HCT116 (cell line): Measurements from ENCODE around the gene MMP17. TPM values are rescaled to one million over a fixed set of nuclear protein-coding genes. Genes with fewer than 3 reads are reported as not detected.

Source experiments
- ATAC-seq: fragments of 200-7000 bp; cut with Tn5 transposase; 2 replicates; pipeline ENCODE4 v1.9.1; 2020; ENCODE audit warnings: mild to moderate bottlenecking, moderate library complexity
- BruUV-seq: library from RNA; stranded (reverse); fragments of 400-500 nt; replicated peaks from 2 replicates; lab custom pipeline; 2021; lab: Mats Ljungman, UMichigan
- CTCF ChIA-PET: fragments of 300-600 bp; sonication (Branson Sonifier 250); formaldehyde crosslinking; loops from one replicate; lab custom pipeline; 2021; ENCODE audit warnings: antibody characterized with exemption; lab: Charles Lee
- POLR2A ChIA-PET: fragments of 300-600, 350-600 bp; sonication (Branson Sonifier 250); formaldehyde crosslinking; loops from one replicate; lab custom pipeline; 2021; ENCODE audit warnings: antibody characterized with exemption; lab: Charles Lee
- RAD21 ChIA-PET, 2 experiments: fragments of 300-600 bp; sonication (Branson Sonifier 250); formaldehyde crosslinking; loops; one replicate each; lab custom pipeline; 2023; ENCODE audit warnings: low total read pairs in 2 of 2; ENCODE audit not compliant: uncharacterized antibody in 2 of 2, unreplicated experiment in 2 of 2, low non-redundant PET in 1 of 2; lab: Charles Lee
- DNase-seq: peaks from one replicate; pipeline ENCODE4 v3.0.0-alpha.2; 2010; ENCODE audit warnings: low read depth, low spot score
- H2AFZ ChIP-seq: fragments of 200-600 bp; shearing (Covaris generic), sonication (generic); 2 replicates; pipeline ENCODE4 v1.6.1; 2017; ENCODE audit warnings: low read depth, mixed run types, mixed read lengths, antibody characterized with exemption, low read length; ENCODE audit not compliant: poor library complexity, severe bottlenecking
- H3K27ac ChIP-seq: 2 replicates; pipeline ENCODE4 v1.5.1; 2012; ENCODE audit warnings: low read depth, low read length
- H3K27me3 ChIP-seq: fragments of 200-600 bp; sonication (generic); 2 replicates; pipeline ENCODE4 v1.6.1; 2016; ENCODE audit warnings: mixed run types, low read length, mixed read lengths; ENCODE audit not compliant: insufficient read depth
- H3K36me3 ChIP-seq, 2 experiments: fragments of 200-500 bp in 1 of 2; fragments of 200-600 bp in 1 of 2; sonication (Bioruptor generic) in 1 of 2; sonication (generic) in 1 of 2; 2 replicates each; pipeline versions ENCODE4 v1.5.1 to v1.6.1; 2014 to 2016; ENCODE audit warnings: low read length in 2 of 2, inconsistent platforms in 1 of 2, mixed read lengths in 1 of 2, mixed run types in 1 of 2; ENCODE audit not compliant: insufficient read depth in 2 of 2, control insufficient read depth in 1 of 2
- H3K4me1 ChIP-seq, 2 experiments: fragments of 200-600 bp in 1 of 2; sonication (generic) in 1 of 2; 2 replicates each; pipeline versions ENCODE4 v1.5.1 to v1.6.1; 2012 to 2017; ENCODE audit warnings: low read length in 2 of 2, inconsistent platforms in 1 of 2, mild to moderate bottlenecking in 1 of 2, mixed read lengths in 1 of 2, mixed run types in 1 of 2, moderate library complexity in 1 of 2; ENCODE audit not compliant: insufficient read depth in 2 of 2, control insufficient read depth in 1 of 2
- H3K4me2 ChIP-seq: fragments of 200-600 bp; sonication (generic); 2 replicates; pipeline ENCODE4 v1.6.1; 2017; ENCODE audit warnings: mixed run types, low read length, mixed read lengths
- H3K4me3 ChIP-seq, 2 experiments: fragments of 200-600 bp in 1 of 2; sonication (generic) in 1 of 2; replicated peaks in 1 of 2; 2 replicates each; pipeline ENCODE4 v1.5.1; 2011 to 2016; ENCODE audit warnings: low read length in 2 of 2, control low read depth in 1 of 2, low read depth in 1 of 2, mild to moderate bottlenecking in 1 of 2, mixed read lengths in 1 of 2, mixed run types in 1 of 2
- H3K79me2 ChIP-seq: fragments of 200-600 bp; sonication (generic); 2 replicates; pipeline ENCODE4 v1.6.1; 2017; ENCODE audit warnings: mild to moderate bottlenecking, mixed run types, low read length, moderate library complexity, mixed read lengths; ENCODE audit not compliant: insufficient read depth
- H3K9ac ChIP-seq: fragments of 200-600 bp; sonication (generic); 2 replicates; pipeline ENCODE4 v1.6.1; 2016; ENCODE audit warnings: low read length, mixed read lengths
- H3K9me2 ChIP-seq: fragments of 200-600 bp; sonication (generic), shearing (Covaris generic); 2 replicates; pipeline ENCODE4 v1.6.1; 2017; ENCODE audit warnings: mixed run types, mild to moderate bottlenecking, moderate library complexity; ENCODE audit not compliant: insufficient read depth
- H3K9me3 ChIP-seq, 2 experiments: fragments of 200-500 bp in 1 of 2; fragments of 200-600 bp in 1 of 2; sonication (Bioruptor generic) in 1 of 2; sonication (generic) in 1 of 2; 2 replicates each; pipeline ENCODE4 v1.6.1; 2014 to 2017; ENCODE audit warnings: low read length in 2 of 2, mixed read lengths in 2 of 2, inconsistent platforms in 1 of 2, low read depth in 1 of 2, mild to moderate bottlenecking in 1 of 2, mixed run types in 1 of 2, moderate library complexity in 1 of 2; ENCODE audit not compliant: control insufficient read depth in 1 of 2, insufficient read depth in 1 of 2
- H4K20me1 ChIP-seq: fragments of 200-600 bp; sonication (generic), shearing (Covaris generic); 2 replicates; pipeline ENCODE4 v1.6.1; 2017; ENCODE audit warnings: mixed run types, mild to moderate bottlenecking, moderate library complexity; ENCODE audit not compliant: insufficient read depth
- CEBPB ChIP-seq: IDR thresholded peaks from 2 replicates; pipeline ENCODE4 v1.6.1; 2012; ENCODE audit warnings: low read depth
- EGR1 ChIP-seq: IDR thresholded peaks from 2 replicates; pipeline ENCODE4 v1.6.1; 2012; ENCODE audit warnings: low read depth
- ELF1 ChIP-seq: IDR thresholded peaks from 2 replicates; pipeline ENCODE4 v1.6.1; 2012; ENCODE audit warnings: low read depth, borderline replicate concordance
- EZH2phosphoT487 ChIP-seq: fragments of 200-600 bp; IDR thresholded peaks from 2 replicates; pipeline ENCODE4 v1.6.1; 2018; ENCODE audit warnings: antibody characterized with exemption, borderline replicate concordance
- FOSL1 ChIP-seq: IDR thresholded peaks from 2 replicates; pipeline ENCODE4 v1.6.1; 2012; ENCODE audit warnings: low read depth
- TCF7L2 ChIP-seq: IDR thresholded peaks from 2 replicates; pipeline ENCODE4 v1.7.0; 2011; ENCODE audit warnings: borderline replicate concordance, inconsistent platforms; ENCODE audit not compliant: insufficient read depth, insufficient read length; ENCODE audit errors: extremely low read depth
- intact Hi-C: fragments of 100-400 bp; cut with micrococcal nuclease; formaldehyde crosslinking; loops from 2 replicates; pipeline ENCODE4 v1.10.0; 2022
- total RNA-seq: library from RNA; stranded (reverse); gene quantifications from one replicate; pipeline ENCODE4 v1.2.1, GENCODE V29; 2021; ENCODE audit not compliant: unreplicated experiment
- TF ChIP-seq, protein P1 (sequence below): IDR thresholded peaks from 2 replicates; pipeline ENCODE4 v1.6.1; 2012; ENCODE audit warnings: low read depth
- TF ChIP-seq, protein P2 (sequence below), 3 experiments: fragments of 200-600 bp in 1 of 3; sonication (generic) in 1 of 3; IDR thresholded peaks in 2 of 3; conservative IDR thresholded peaks in 1 of 3; 2 replicates each; pipeline ENCODE4 v1.5.1; 2012 to 2017; ENCODE audit warnings: low read depth in 2 of 3, low read length in 2 of 3, antibody characterized with exemption in 1 of 3, borderline replicate concordance in 1 of 3, control low read depth in 1 of 3, mild to moderate bottlenecking in 1 of 3, mixed read lengths in 1 of 3, mixed run types in 1 of 3, moderate library complexity in 1 of 3; ENCODE audit not compliant: insufficient read depth in 1 of 3
- TF ChIP-seq, protein P3 (sequence below): IDR thresholded peaks from 2 replicates; pipeline ENCODE4 v1.6.1; 2012

MMP17 gene
- total RNA-seq, 1 experiment from 2014 or later, result 14.3 TPM

DNA sequence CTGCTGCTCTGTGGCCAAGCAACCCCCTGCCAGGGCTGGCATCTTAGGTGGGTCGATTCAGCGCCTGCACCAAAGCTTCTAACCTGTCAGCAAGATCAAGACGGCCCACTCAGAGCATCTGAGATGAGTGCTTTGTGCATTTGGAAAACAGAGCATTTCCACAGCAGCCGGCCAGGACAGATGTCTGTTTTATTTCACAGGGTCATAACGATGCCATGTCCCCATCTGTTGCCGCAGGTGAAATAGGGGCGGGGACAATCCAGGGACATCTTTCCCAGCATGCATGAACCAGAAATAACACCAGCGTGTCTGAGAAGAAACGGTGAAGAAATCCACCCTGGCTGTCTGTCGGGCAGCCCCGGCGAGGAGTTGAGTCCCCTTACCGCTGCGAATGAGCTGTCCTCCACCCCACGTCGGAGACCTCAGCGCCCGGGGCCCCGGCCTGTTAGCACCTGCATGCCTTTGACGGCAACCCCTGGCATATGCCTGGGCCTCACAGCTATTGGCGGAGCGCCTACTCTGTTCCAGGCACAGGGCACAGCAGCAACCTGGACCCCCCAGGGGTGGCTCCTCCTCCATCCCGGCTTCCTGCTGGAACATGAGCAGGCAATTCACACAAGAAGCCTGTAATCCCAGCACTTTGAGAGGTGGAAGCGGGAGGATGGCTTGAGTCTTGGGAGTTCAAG is 35.7 kb downstream of the MMP17 start:
- Histone ChIP-seq H3K4me1 (peaks cover 25 to 33% of the 10 kb centered on the region in 2 experiments), H3K9me3 (no peaks in the 10 kb centered on the region), H3K27ac (no peak overlapping the region), H3K4me2 (no peak overlapping the region), H3K36me3 (no peaks in the 10 kb centered on the region), H4K20me1 (no peaks in the 10 kb centered on the region), H3K4me3 (no peak overlapping the region), H3K27me3 (no peaks in the 10 kb centered on the region), H2AFZ (no peak overlapping the region), H3K79me2 (no peaks in the 10 kb centered on the region), H3K9ac (no peak overlapping the region), H3K9me2 (no peaks in the 10 kb centered on the region)
- RAD21 ChIA-PET, result no interaction called here
- no peak for DNase-seq
- TF ChIP-seq CEBPB (no peak), ELF1 (no peak), EGR1 (no peak), EZH2phosphoT487 (no peak), FOSL1 (no peak), TCF7L2 (no peak)
- TF ChIP-seq, protein P1, sequence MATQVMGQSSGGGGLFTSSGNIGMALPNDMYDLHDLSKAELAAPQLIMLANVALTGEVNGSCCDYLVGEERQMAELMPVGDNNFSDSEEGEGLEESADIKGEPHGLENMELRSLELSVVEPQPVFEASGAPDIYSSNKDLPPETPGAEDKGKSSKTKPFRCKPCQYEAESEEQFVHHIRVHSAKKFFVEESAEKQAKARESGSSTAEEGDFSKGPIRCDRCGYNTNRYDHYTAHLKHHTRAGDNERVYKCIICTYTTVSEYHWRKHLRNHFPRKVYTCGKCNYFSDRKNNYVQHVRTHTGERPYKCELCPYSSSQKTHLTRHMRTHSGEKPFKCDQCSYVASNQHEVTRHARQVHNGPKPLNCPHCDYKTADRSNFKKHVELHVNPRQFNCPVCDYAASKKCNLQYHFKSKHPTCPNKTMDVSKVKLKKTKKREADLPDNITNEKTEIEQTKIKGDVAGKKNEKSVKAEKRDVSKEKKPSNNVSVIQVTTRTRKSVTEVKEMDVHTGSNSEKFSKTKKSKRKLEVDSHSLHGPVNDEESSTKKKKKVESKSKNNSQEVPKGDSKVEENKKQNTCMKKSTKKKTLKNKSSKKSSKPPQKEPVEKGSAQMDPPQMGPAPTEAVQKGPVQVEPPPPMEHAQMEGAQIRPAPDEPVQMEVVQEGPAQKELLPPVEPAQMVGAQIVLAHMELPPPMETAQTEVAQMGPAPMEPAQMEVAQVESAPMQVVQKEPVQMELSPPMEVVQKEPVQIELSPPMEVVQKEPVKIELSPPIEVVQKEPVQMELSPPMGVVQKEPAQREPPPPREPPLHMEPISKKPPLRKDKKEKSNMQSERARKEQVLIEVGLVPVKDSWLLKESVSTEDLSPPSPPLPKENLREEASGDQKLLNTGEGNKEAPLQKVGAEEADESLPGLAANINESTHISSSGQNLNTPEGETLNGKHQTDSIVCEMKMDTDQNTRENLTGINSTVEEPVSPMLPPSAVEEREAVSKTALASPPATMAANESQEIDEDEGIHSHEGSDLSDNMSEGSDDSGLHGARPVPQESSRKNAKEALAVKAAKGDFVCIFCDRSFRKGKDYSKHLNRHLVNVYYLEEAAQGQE, result no peak
- TF ChIP-seq, protein P2, sequence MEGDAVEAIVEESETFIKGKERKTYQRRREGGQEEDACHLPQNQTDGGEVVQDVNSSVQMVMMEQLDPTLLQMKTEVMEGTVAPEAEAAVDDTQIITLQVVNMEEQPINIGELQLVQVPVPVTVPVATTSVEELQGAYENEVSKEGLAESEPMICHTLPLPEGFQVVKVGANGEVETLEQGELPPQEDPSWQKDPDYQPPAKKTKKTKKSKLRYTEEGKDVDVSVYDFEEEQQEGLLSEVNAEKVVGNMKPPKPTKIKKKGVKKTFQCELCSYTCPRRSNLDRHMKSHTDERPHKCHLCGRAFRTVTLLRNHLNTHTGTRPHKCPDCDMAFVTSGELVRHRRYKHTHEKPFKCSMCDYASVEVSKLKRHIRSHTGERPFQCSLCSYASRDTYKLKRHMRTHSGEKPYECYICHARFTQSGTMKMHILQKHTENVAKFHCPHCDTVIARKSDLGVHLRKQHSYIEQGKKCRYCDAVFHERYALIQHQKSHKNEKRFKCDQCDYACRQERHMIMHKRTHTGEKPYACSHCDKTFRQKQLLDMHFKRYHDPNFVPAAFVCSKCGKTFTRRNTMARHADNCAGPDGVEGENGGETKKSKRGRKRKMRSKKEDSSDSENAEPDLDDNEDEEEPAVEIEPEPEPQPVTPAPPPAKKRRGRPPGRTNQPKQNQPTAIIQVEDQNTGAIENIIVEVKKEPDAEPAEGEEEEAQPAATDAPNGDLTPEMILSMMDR (IDR thresholded peaks at IDR 0.05 in 2 of 3, conservative IDR thresholded peaks at IDR 0.05 in 1 of 3; ENCODE audit: borderline replicate concordance in 1 of 3, insufficient read depth in 1 of 3, low read depth in 2 of 3, low read length in 2 of 3), result no peak
- TF ChIP-seq, protein P3, sequence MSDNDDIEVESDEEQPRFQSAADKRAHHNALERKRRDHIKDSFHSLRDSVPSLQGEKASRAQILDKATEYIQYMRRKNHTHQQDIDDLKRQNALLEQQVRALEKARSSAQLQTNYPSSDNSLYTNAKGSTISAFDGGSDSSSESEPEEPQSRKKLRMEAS, result no peak
- ATAC-seq, result no peak
- POLR2A ChIA-PET, result interaction anchor here (0.6 kb wide), 1 partner anchor 11 kb away, joined by 4 read pairs; no protein-coding TSS in a partner anchor
- CTCF ChIA-PET, result no interaction called here
- intact Hi-C loops, result loop anchor here (5.0 kb wide), 1 partner anchor 83 kb away; the partner anchor contains the start of gene EP400
- BruUV-seq, result no TSS peak
